Stimulated activated CD8-positive, alpha-beta memory T cell treated with anti-CD3 and anti-CD28 coated beads, Interleukin-7, amount 100 ng/mL, for 48 hours (primary cell): ENCODE measurements around the gene FOSL2.
A peak's percentile ranks its signal among the peaks of the same experiment; 100 is the strongest.
"Not testable (repeated sequence)": the region's sequence is repeated elsewhere in the genome, so short reads cannot be mapped to it uniquely, and the experiment has no call there.

ENCODE experiments used
- DNase-seq, 2 donors: peaks; one replicate each; pipeline ENCODE4 v3.0.0-alpha.2; 2020; ENCODE audit warnings: low read depth in 1 of 2; ENCODE audit errors: extremely low read depth in 1 of 2

FOSL2 gene

GRCh38 chr2:28371728-28372127, 20.9 kb upstream of the FOSL2 start:
- not testable (repeated sequence) for DNase-seq

GRCh38 chr2:28373854-28374253, 18.8 kb upstream of the FOSL2 start:
- no peak for DNase-seq

DNA sequence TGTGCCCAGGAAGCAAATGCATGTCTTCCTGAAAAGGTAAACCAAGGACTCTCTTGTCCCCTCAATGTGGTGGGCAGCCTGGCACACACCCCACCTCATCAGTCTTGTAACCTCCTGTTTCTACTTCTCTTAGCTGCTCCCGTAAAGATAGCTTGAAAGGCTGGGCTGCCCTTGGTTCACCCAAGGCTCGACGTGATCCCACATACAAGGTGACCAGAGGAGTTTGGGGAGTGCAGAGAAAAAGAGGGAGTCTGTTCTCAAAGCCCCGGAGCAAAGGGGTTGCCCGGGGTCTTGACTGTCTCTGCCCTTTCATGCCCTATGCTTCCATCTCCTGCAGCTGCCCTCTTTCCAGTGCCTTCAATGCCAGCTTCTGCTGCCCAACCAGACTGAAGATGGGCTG, 18.3 kb upstream of the FOSL2 start:
- DNase-seq = no peak

DNA sequence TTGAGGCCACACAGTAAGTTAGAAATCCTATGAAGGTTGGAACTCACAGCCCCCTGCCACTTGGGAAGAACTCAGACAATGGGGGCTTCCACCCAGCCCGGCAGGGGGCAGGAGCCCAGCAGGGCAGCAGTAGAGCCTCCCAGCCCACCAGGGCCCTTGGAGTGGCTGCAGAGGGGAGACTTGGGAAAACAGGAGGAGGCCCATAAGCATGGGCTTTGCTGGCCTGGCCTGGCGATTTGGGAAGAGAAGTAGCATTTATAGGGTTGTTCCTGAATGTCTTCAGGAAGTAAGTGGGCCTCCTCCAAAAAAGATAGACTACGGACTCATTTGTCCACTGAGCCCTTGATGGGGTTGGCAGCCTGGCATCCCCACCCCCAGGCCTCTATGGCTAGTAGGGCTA, 17.4 kb upstream of the FOSL2 start:
- no peak for DNase-seq

GRCh38 chr2:28375742-28376631, 16.7 kb upstream of the FOSL2 start:
- DNase-seq = no peak

- no peak for DNase-seq
These were observed 15.4 kb upstream of the FOSL2 start for GRCh38 chr2:28377195-28377816.

- DNase-seq = no peak
These were observed 14.5 kb upstream of the FOSL2 start for GRCh38 chr2:28377984-28378678.

DNA sequence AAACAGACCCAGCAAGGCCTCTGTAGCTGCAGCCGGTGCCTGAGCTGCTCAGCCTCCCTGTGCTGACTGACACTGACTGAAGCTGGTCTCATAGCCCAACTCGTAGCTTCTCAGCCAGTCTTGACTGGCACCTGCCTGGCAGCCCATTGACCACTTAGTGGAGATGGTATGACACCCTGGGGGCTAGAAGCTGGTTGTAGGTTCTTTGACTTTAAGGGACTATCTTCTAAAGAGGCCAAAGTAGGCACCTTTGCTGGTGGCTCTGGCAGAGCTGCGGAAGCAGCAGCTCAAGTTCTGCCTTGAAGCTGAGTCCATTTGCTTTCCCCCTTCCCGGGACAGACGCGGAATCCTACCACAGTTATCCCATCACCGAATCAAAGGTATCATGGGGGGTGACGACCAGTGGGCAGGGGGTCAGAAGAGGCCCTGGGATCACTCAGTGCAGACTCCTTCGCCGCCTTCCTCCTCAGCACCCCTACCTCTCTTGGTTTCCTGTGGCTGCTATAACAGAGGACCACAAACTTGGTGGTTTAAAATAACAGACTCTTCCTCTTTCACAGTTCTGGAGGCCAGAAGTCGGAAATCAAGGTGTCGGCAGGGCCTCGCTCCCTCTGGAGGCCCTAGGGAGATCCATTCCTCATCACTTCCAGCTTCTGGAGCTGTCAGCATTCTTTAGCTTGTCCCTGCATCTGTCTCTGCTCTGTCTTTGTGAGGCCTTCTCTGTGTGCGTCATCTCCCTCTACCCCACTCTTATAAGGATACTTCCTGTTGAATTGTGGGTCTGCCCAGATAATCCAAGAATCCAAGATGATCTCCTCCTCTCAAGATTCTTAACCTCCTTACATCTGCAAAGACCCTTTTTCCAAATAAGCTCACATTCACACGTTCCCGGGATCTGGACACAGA, 13.7 kb upstream of the FOSL2 start:
- DNase-seq = no peak

GRCh38 chr2:28380219-28380618, 12.4 kb upstream of the FOSL2 start:
- no peak for DNase-seq

DNA sequence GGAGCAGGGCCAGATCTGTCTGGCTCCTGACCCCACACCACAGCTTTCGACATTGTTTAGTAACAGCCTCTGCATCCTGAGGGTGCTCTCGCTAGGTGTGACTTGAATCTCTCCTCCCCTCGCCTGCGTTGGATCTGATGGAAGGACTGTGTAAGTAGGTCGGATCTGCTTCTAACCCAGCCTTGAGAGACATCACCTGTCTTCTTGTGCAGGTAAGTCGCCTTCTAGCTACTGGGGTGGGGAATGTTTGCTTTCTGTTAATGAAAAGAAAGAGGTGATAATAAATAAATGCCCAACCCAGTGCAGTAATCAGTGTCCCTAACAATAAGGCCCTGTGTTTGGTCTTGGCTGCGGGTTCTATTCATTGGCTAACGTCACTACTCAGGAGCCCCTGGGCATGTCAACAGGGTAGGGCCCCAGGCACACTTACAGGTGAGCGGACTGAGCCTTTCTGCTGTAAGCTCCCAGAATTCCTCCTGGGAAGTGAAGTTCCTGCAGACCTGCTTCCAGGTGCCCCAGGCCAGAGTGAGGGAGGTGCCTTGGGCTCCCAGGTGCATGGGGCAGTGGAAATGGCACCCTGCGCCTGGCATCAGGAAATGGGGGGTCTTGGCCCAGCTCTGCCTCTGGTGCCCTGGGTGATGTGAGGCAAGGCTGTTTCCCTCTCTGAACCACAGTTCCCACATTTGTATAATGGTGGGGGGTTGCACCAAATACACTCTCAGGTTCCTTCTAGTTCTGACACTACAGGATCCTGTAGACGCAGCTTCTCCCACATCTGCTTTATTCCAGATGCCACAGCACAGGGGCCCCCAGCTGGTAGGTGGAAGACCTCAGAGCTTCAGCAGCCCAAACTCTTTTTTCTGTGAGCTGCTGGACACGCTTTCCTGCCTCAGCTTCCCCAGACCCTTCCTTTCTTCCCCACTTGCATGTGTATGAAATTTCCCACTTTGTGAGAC, 11.2 kb upstream of the FOSL2 start:
- DNase-seq = no peak

DNA sequence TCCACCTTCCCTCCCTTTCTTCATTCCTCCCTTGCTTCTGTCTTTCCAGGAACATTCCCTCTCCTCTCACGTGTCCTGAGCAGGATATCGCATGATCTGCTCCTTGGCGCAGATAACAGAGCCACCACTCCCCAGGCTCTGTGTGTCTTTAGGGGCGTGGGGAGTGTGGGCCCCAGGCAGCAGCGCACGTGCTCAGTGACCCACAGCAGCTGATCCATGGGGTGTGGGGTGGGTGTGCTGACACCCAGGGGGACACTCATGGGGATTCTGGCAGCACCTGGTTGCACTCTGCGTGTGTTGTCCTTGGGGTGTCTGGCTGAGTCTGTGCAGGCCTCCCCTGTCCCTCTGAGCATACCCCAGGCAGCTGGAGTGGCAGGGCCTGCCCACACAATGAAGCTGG, 9.9 kb upstream of the FOSL2 start:
- no peak for DNase-seq

GRCh38 chr2:28387082-28387960, 5.3 kb upstream of the FOSL2 start:
- DNase-seq = no peak

- no peak for DNase-seq
These were observed 3.0 kb upstream of the FOSL2 start for GRCh38 chr2:28389399-28390240.

- peak; percentile 87 to 97 for DNase-seq
These were observed 2.4 kb upstream of the FOSL2 start for GRCh38 chr2:28390241-28390745.

GRCh38 chr2:28390746-28391563, 1.7 kb upstream of the FOSL2 start:
- DNase-seq = no peak

DNA sequence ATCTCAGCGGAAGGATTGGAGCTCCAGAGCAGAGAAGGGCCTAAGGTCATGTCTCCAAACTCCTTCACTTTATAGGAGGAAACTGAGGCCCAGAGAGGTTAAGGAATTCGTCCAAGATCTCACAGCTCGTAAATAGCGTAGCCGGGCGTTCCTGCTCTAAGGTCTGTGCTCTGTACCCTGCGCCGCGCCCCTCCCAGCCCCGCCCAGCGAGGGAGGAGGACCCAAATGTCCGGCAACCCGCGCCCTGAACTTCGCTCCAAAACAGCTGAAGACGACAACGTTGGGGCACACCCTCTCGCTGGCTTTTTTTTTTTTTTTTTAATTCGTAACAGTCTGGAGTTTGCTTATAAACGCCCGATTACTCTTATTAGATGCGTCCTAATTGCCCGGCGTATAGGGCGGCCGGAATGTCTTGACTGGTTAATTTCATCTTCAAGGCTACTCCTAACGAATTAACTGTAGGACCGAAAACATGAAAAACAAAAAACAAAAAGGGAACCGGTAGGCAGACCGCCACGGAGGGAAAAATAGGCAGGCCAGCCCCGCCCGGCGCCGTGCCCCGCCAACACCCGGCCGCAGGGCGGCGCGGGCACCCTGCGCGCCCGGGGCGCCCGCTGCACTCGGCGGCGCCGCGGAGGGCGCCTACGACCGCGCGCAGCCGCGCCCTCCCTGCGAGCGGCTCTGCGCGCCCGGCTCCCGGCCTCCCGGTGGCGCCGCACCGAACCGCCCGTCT, 928 bp upstream of the FOSL2 start:
- peak in 1 of 2 donors; percentile 77 for DNase-seq
